Lower leg skin (tissue), 4 donors: ENCODE data around the gene RANBP3. TPM values are rescaled to one million over a fixed set of nuclear protein-coding genes. Genes with fewer than 3 reads are reported as not detected.

ENCODE experiments used
- DNase-seq, 2 donors: peaks; one replicate each; pipeline ENCODE4 v3.0.0-alpha.2; 2019; ENCODE audit warnings: low spot score in 2 of 2
- H3K4me3 ChIP-seq: fragments of 200-600 bp; sonication (generic); 2 replicates; pipeline ENCODE4 v1.5.1; 2017; ENCODE audit warnings: mild to moderate bottlenecking, low read depth; ENCODE audit not compliant: poor library complexity, severe bottlenecking
- CTCF ChIP-seq, 3 donors: fragments of 450-650 bp; IDR thresholded peaks; one replicate each; pipeline ENCODE4 v1.5.1; 2016; ENCODE audit warnings: antibody characterized with exemption in 3 of 3, mild to moderate bottlenecking in 3 of 3, moderate library complexity in 2 of 3
- POLR2A ChIP-seq, 2 donors: fragments of 450-650 bp; IDR thresholded peaks; one replicate each; pipeline ENCODE4 v1.6.1; 2016 to 2017; ENCODE audit warnings: antibody characterized with exemption in 2 of 2, mild to moderate bottlenecking in 1 of 2, moderate library complexity in 1 of 2
- WGBS, 2 donors: methylation state at CpG; one replicate each; pipeline ENCODE4 v1.1.5; 2018; 5-methylcytosine and 5-hydroxymethylcytosine counted together
- intact Hi-C: fragments of 100-400 bp; cut with DNase I; formaldehyde crosslinking; loops from one replicate; pipeline ENCODE4 v1.15.0; 2023; ENCODE audit warnings: low total_unique reads
- total RNA-seq, 4 donors: library from RNA; depleted of rRNA; stranded (reverse); fragments of >200 nt; gene quantifications; one replicate each; pipeline ENCODE4 v1.1.0, GENCODE V29; 2016

The RANBP3 gene
- total RNA-seq, 4 donors from 2014 or later: 57.2 to 116 (median 72.0) TPM

- intact Hi-C loops: no loop called here
- 96 to 97% methylated on average over 18 of the region's 18 CpGs for WGBS, 2 donors
- DNase-seq: no peak
- TF ChIP-seq CTCF (IDR thresholded peaks at IDR 0.05) (no peak), POLR2A (IDR thresholded peaks at IDR 0.05) (no peak)
- no peak overlapping the region for H3K4me3 ChIP-seq
These were observed 45.8 kb downstream of the RANBP3 start for GRCh38 chr19:5932146-5932545.

GRCh38 chr19:5931251-5931650, 46.7 kb downstream of the RANBP3 start:
- no peak for TF ChIP-seq POLR2A (IDR thresholded peaks at IDR 0.05)
- TF ChIP-seq CTCF (IDR thresholded peaks at IDR 0.05): no peak
- no peak overlapping the region for H3K4me3 ChIP-seq
- 79 to 86% methylated on average over 4 to 11 of the region's 11 CpGs for WGBS, 2 donors
- DNase-seq: no peak
- intact Hi-C loops: no loop called here

GRCh38 chr19:5929625-5930024, 48.3 kb downstream of the RANBP3 start:
- no peak for DNase-seq
- TF ChIP-seq POLR2A (IDR thresholded peaks at IDR 0.05) (no peak), CTCF (IDR thresholded peaks at IDR 0.05) (no peak)
- no peak overlapping the region for H3K4me3 ChIP-seq
- intact Hi-C loops: no loop called here
- WGBS, 2 donors: 60 to 74% methylated on average over 14 of the region's 14 CpGs

- no peak for DNase-seq
- intact Hi-C loops: no loop called here
- WGBS, 2 donors: 88 to 92% methylated on average over 13 of the region's 13 CpGs
- H3K4me3 ChIP-seq: no peak overlapping the region
- TF ChIP-seq CTCF (IDR thresholded peaks at IDR 0.05) (no peak), POLR2A (IDR thresholded peaks at IDR 0.05) (no peak)
These were observed 48.8 kb downstream of the RANBP3 start for GRCh38 chr19:5929179-5929578.

- WGBS, 2 donors: 72% methylated on average over 8 of the region's 8 CpGs
- intact Hi-C loops: no loop called here
- no peak for TF ChIP-seq POLR2A (IDR thresholded peaks at IDR 0.05)
- TF ChIP-seq CTCF (IDR thresholded peaks at IDR 0.05): no peak
- no peak overlapping the region for H3K4me3 ChIP-seq
- no peak for DNase-seq
These were observed 50.5 kb downstream of the RANBP3 start for GRCh38 chr19:5927441-5927821.

- DNase-seq: peak in 1 of 2 donors; percentile 72
- no peak overlapping the region for H3K4me3 ChIP-seq
- TF ChIP-seq POLR2A (IDR thresholded peaks at IDR 0.05) (no peak), CTCF (IDR thresholded peaks at IDR 0.05) (no peak)
- WGBS, 2 donors: 55 to 61% methylated on average over 14 of the region's 14 CpGs
- intact Hi-C loops: no loop called here
These were observed 51.1 kb downstream of the RANBP3 start for GRCh38 chr19:5926641-5927440.
